Heart left ventricle (tissue), 16 donors: ENCODE measurements around the gene ITPKA. TPM values are rescaled to one million over a fixed set of nuclear protein-coding genes. Genes with fewer than 3 reads are reported as not detected.

ENCODE experiments used
- ATAC-seq, 4 donors: fragments of 200-7000 bp; cut with Tn5 transposase; one replicate each; pipeline ENCODE4 v1.9.1; 2020 to 2022; ENCODE audit warnings: moderate library complexity in 4 of 4, mild to moderate bottlenecking in 3 of 4, moderate number of reproducible peaks in 1 of 4
- DNase-seq, 5 donors: peaks; one replicate each; pipeline ENCODE4 v3.0.0-alpha.2; 2020
- H3K27ac ChIP-seq, 12 donors: fragments of 200-600 bp; sonication (generic) in 4 of 12; one replicate each; pipeline versions ENCODE4 v1.5.0 to v1.8.0; 2016 to 2022; ENCODE audit warnings: mild to moderate bottlenecking in 2 of 12
- H3K27me3 ChIP-seq, 9 donors: fragments of 200-600 bp; sonication (generic) in 2 of 9; one replicate each; pipeline versions ENCODE4 v1.5.1 to v1.8.0; 2016 to 2022; ENCODE audit warnings: mild to moderate bottlenecking in 3 of 9
- H3K36me3 ChIP-seq, 9 donors: fragments of 200-600 bp; sonication (generic) in 2 of 9; one replicate each; pipeline versions ENCODE4 v1.5.0 to v1.8.0; 2018 to 2022; ENCODE audit warnings: mild to moderate bottlenecking in 2 of 9
- H3K4me1 ChIP-seq, 12 donors: fragments of 200-600 bp; sonication (generic) in 4 of 12; one replicate each; pipeline versions ENCODE4 v1.5.0 to v1.8.0; 2016 to 2022; ENCODE audit warnings: mild to moderate bottlenecking in 3 of 12
- H3K4me3 ChIP-seq, 12 donors: fragments of 200-600 bp; sonication (generic) in 4 of 12; one replicate each; pipeline versions ENCODE4 v1.5.0 to v1.8.0; 2017 to 2022; ENCODE audit warnings: mild to moderate bottlenecking in 9 of 12, moderate library complexity in 4 of 12
- H3K9me3 ChIP-seq, 12 donors: fragments of 200-600 bp; sonication (generic) in 4 of 12; one replicate each; pipeline versions ENCODE4 v1.5.0 to v1.8.0; 2016 to 2022; ENCODE audit warnings: mild to moderate bottlenecking in 1 of 12
- CTCF ChIP-seq, 12 donors: fragments of 200-600 bp; sonication (generic) in 4 of 12; IDR thresholded peaks; one replicate each; pipeline versions ENCODE4 v1.5.0 to v1.8.0; 2018 to 2022; ENCODE audit warnings: antibody characterized with exemption in 12 of 12, mild to moderate bottlenecking in 5 of 12
- POLR2A ChIP-seq, 2 donors: fragments of 450-650 bp; IDR thresholded peaks; one replicate each; pipeline ENCODE4 v1.6.1; 2017; ENCODE audit warnings: antibody characterized with exemption in 2 of 2, mild to moderate bottlenecking in 2 of 2, moderate library complexity in 2 of 2
- WGBS, 4 donors: extraction: QIAGEN DNeasy Blood & Tissue Kit in 2 of 4; methylation state at CpG; one replicate each; pipeline versions ENCODE4 v1.1.5 to v1.1.7; 2013 to 2018; 5-methylcytosine and 5-hydroxymethylcytosine counted together
- intact Hi-C, 10 donors: fragments of 100-400 bp; cut with DNase I; formaldehyde crosslinking; loops; one replicate each; pipeline versions ENCODE4 v1.11.1 to v1.14.2; 2022
- polyA plus RNA-seq, 2 donors: library from polyadenylated mRNA; stranded (reverse); fragments of 200-250 nt; gene quantifications; one replicate each; pipeline ENCODE4 v1.2.3, GENCODE V29; 2013
- total RNA-seq, 9 donors: library from RNA; depleted of rRNA in 2 of 9; stranded (reverse); fragments of >200 nt in 2 of 9; fragmentation: NEBNext Ultra II Directional in 3 of 9; extraction: Animal tissue kit (Norgen Biotek cat#: 25700) in 3 of 9; gene quantifications; one replicate each; pipeline versions ENCODE4 v1.1.0 to v1.2.4, GENCODE V29; 2016 to 2023
- donor health status: ischemic (EF 13 %, LVEDD 7.1; RV severe dilation, severe dysfunction).
- donor health status: healthy with polysubstance abuse.
- donor health status: DM: no; HTN: yes; CAD: no.
- donor health status: DM: no; HTN: no; CAD: no.
- donor health status: ischemic (EF 25% LVEDD 6.9; RV normal size, moderate dysfunction).
- donor health status: ischemic (EF 25% LVEDD 5.7; RV mildly dilated, moderate dysfunction).
- donor health status: healthy.
- donor health status: DM: yes; HTN: yes; CAD: no.
- donor health status: ischemic (EF 35%, LVEDD 5.7; RV mildly dilated, moderate dysfunction).
- donor health status: nonischemic (EF 11% LVEDD 7.7; RV severe dilation, severe dysfunction).
- donor health status: DM: yes; HTN: yes; CAD: no.
- donor health status: PGD.
- donor health status: ischemic (EF 29% LVEDD 5.4; RV normal size, mild dysfunction).
- donor health status: nonischemic (EF 23%, LVEDD 6.1; RV moderate dilation, normal function).

The ITPKA gene
- total and polyA plus RNA-seq, 11 donors: 0.80 to 12.5 (median 4.9) TPM

- H3K27ac ChIP-seq: no peak overlapping the region
- H3K9me3 ChIP-seq: no peaks in the 10 kb centered on the region
- ATAC-seq: no peak
- intact Hi-C loops: no loop called here
- no peak for DNase-seq
- WGBS, 4 donors: 95 to 97% (median 96%) methylated on average over 14 to 17 of the region's 17 CpGs
- H3K4me1 ChIP-seq: no peaks in the 10 kb centered on the region
- peaks cover 0 to 55% (median 41%) of the 10 kb centered on the region in 9 donors for H3K36me3 ChIP-seq
- TF ChIP-seq POLR2A (IDR thresholded peaks at IDR 0.05) (no peak), CTCF (IDR thresholded peaks at IDR 0.05) (no peak)
- H3K4me3 ChIP-seq: no peak overlapping the region
- H3K27me3 ChIP-seq: no peaks in the 10 kb centered on the region
Observed at GRCh38 chr15:41520636-41521035, 27.0 kb downstream of the ITPKA start.

- H3K4me3 ChIP-seq: no peak overlapping the region
- H3K9me3 ChIP-seq: no peaks in the 10 kb centered on the region
- peaks cover 0 to 63% (median 49%) of the 10 kb centered on the region in 9 donors for H3K36me3 ChIP-seq
- no peak overlapping the region for H3K27ac ChIP-seq
- ATAC-seq (no peak), DNase-seq (no peak)
- WGBS, 4 donors: 87 to 90% (median 89%) methylated on average over 9 of the region's 9 CpGs
- intact Hi-C loops: no loop called here
- H3K4me1 ChIP-seq: no peaks in the 10 kb centered on the region
- no peaks in the 10 kb centered on the region for H3K27me3 ChIP-seq
- no peak for TF ChIP-seq POLR2A (IDR thresholded peaks at IDR 0.05)
- no peak for TF ChIP-seq CTCF (IDR thresholded peaks at IDR 0.05)
Observed at GRCh38 chr15:41521614-41522013, 27.9 kb downstream of the ITPKA start.

- no peak overlapping the region for H3K27ac ChIP-seq
- intact Hi-C loops: no loop called here
- no peak for TF ChIP-seq POLR2A (IDR thresholded peaks at IDR 0.05)
- TF ChIP-seq CTCF (IDR thresholded peaks at IDR 0.05): no peak
- H3K4me3 ChIP-seq: no peak overlapping the region
- DNase-seq (no peak), ATAC-seq (peak in 1 of 4 donors; percentile 23)
- WGBS, 4 donors: 91 to 95% (median 92%) methylated on average over 4 to 5 of the region's 5 CpGs
- H3K9me3 ChIP-seq: no peaks in the 10 kb centered on the region
- H3K4me1 ChIP-seq: no peaks in the 10 kb centered on the region
- H3K36me3 ChIP-seq: peaks cover 0 to 68% (median 56%) of the 10 kb centered on the region in 9 donors
- no peaks in the 10 kb centered on the region for H3K27me3 ChIP-seq
Observed at GRCh38 chr15:41523097-41523496, 29.4 kb downstream of the ITPKA start.

GRCh38 chr15:41530363-41530956 is 36.8 kb downstream of the ITPKA start:
- 70 to 77% (median 74%) methylated on average over 6 of the region's 6 CpGs for WGBS, 4 donors
- intact Hi-C loops: no loop called here
- Histone ChIP-seq H3K36me3 (peaks cover 0 to 100% (median 91%) of the 10 kb centered on the region in 9 donors), H3K9me3 (no peaks in the 10 kb centered on the region), H3K27me3 (no peaks in the 10 kb centered on the region), H3K4me3 (no peak overlapping the region), H3K4me1 (peaks cover 0 to 3% (median 0%) of the 10 kb centered on the region in 12 donors), H3K27ac (no peak overlapping the region)
- ATAC-seq (no peak), DNase-seq (no peak)
- TF ChIP-seq POLR2A (IDR thresholded peaks at IDR 0.05) (no peak), CTCF (IDR thresholded peaks at IDR 0.05) (no peak)
